DOHH2 (cell line): ENCODE data around the gene CACNA2D3.

Experiments
- EZH2phosphoT487 ChIP-seq: fragments of 200-600 bp; sonication (generic); IDR thresholded peaks from 2 replicates; pipeline ENCODE4 v1.6.1; 2017; ENCODE audit warnings: borderline replicate concordance, mild to moderate bottlenecking, antibody characterized with exemption, low read length, moderate library complexity, mixed read lengths
- TF ChIP-seq, protein P1 (sequence below): fragments of 200-600 bp; sonication (generic); IDR thresholded peaks from one replicate; pipeline ENCODE4 v1.5.1; 2014; ENCODE audit warnings: antibody characterized with exemption, mild to moderate bottlenecking, low read depth, low read length; ENCODE audit not compliant: poor library complexity, severe bottlenecking

GRCh38 chr3:54969652-54970051 lies 847.3 kb downstream of the CACNA2D3 start:
- TF ChIP-seq, protein P1, sequence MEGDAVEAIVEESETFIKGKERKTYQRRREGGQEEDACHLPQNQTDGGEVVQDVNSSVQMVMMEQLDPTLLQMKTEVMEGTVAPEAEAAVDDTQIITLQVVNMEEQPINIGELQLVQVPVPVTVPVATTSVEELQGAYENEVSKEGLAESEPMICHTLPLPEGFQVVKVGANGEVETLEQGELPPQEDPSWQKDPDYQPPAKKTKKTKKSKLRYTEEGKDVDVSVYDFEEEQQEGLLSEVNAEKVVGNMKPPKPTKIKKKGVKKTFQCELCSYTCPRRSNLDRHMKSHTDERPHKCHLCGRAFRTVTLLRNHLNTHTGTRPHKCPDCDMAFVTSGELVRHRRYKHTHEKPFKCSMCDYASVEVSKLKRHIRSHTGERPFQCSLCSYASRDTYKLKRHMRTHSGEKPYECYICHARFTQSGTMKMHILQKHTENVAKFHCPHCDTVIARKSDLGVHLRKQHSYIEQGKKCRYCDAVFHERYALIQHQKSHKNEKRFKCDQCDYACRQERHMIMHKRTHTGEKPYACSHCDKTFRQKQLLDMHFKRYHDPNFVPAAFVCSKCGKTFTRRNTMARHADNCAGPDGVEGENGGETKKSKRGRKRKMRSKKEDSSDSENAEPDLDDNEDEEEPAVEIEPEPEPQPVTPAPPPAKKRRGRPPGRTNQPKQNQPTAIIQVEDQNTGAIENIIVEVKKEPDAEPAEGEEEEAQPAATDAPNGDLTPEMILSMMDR: no peak
- TF ChIP-seq EZH2phosphoT487: no peak
